Hepatocyte (in vitro differentiated cells): ENCODE measurements around the gene MLIP. TPM values are rescaled to one million over a fixed set of nuclear protein-coding genes. Genes with fewer than 3 reads are reported as not detected.

Experiments used
- DNase-seq: peaks from one replicate; pipeline ENCODE4 v3.0.0-alpha.2; 2016; ENCODE audit warnings: low spot score
- H2AFZ ChIP-seq: fragments of 200-600 bp; sonication (generic); 2 replicates; pipeline ENCODE4 v1.6.0; 2016; ENCODE audit warnings: antibody characterized with exemption, mild to moderate bottlenecking
- H3K27ac ChIP-seq: fragments of 200-600 bp; sonication (generic); 2 replicates; pipeline ENCODE4 v1.5.1; 2016; ENCODE audit warnings: mild to moderate bottlenecking
- H3K27me3 ChIP-seq: fragments of 200-600 bp; sonication (generic); 2 replicates; pipeline ENCODE4 v1.6.1; 2016
- H3K36me3 ChIP-seq: fragments of 200-600 bp; sonication (generic); replicated peaks from 2 replicates; pipeline ENCODE4 v1.5.1; 2016; ENCODE audit warnings: low read depth; ENCODE audit not compliant: insufficient read depth
- H3K4me1 ChIP-seq: fragments of 200-600 bp; sonication (generic); 2 replicates; pipeline ENCODE4 v1.5.1; 2016; ENCODE audit warnings: mild to moderate bottlenecking, moderate library complexity; ENCODE audit not compliant: insufficient read depth
- H3K4me2 ChIP-seq: fragments of 200-600 bp; sonication (generic); 2 replicates; pipeline ENCODE4 v1.6.0; 2016
- H3K4me3 ChIP-seq: fragments of 200-600 bp; sonication (generic); 2 replicates; pipeline ENCODE4 v1.5.1; 2016; ENCODE audit warnings: mild to moderate bottlenecking
- H3K79me2 ChIP-seq: fragments of 200-600 bp; sonication (generic); 2 replicates; pipeline ENCODE4 v1.6.0; 2017; ENCODE audit warnings: mild to moderate bottlenecking
- H3K9me2 ChIP-seq: fragments of 200-600 bp; sonication (generic); replicated peaks from 2 replicates; pipeline ENCODE4 v1.6.0; 2017; ENCODE audit warnings: mild to moderate bottlenecking; ENCODE audit not compliant: insufficient read depth
- H3K9me3 ChIP-seq: fragments of 200-600 bp; sonication (generic); 2 replicates; pipeline ENCODE4 v1.5.1; 2016; ENCODE audit warnings: low read depth, mild to moderate bottlenecking
- H4K20me1 ChIP-seq: fragments of 200-600 bp; sonication (generic); 2 replicates; pipeline ENCODE4 v1.6.0; 2016; ENCODE audit warnings: mild to moderate bottlenecking; ENCODE audit not compliant: insufficient read depth, poor library complexity, severe bottlenecking
- EZH2 ChIP-seq: fragments of 200-600 bp; sonication (generic); IDR thresholded peaks from 2 replicates; pipeline ENCODE4 v1.6.1; 2016; ENCODE audit warnings: antibody characterized with exemption, mild to moderate bottlenecking, borderline replicate concordance
- EZH2phosphoT487 ChIP-seq: fragments of 200-600 bp; sonication (generic); IDR thresholded peaks from one replicate; pipeline ENCODE4 v1.6.1; 2018; ENCODE audit warnings: antibody characterized with exemption, mild to moderate bottlenecking, low read depth, moderate library complexity; ENCODE audit not compliant: unreplicated experiment, severe bottlenecking
- WGBS: methylation state at CpG from one replicate; pipeline ENCODE4 v1.1.6; 2016; ENCODE audit warnings: low lambda C conversion rate; ENCODE audit errors: missing lambda C conversion rate; 5-methylcytosine and 5-hydroxymethylcytosine counted together
- polyA plus RNA-seq: library from polyadenylated mRNA; unstranded; fragments of >200 nt; fragmentation: Nextera tagmentation; extraction: Ambion mirVana; gene quantifications from 2 replicates; pipeline ENCODE4 v1.2.1, GENCODE V29; 2016
- total RNA-seq: library from RNA; depleted of rRNA; stranded (reverse); fragments of >200 nt; gene quantifications from 2 replicates; pipeline ENCODE4 v1.2.3, GENCODE V29; 2014
- TF ChIP-seq, protein P1 (sequence below): fragments of 200-600 bp; sonication (generic); IDR thresholded peaks from 2 replicates; pipeline ENCODE4 v1.5.1; 2016; ENCODE audit warnings: antibody characterized with exemption, mild to moderate bottlenecking; ENCODE audit not compliant: poor library complexity

MLIP gene
- total and polyA plus RNA-seq, 2 experiments from 2014 or later: 1.2 to 1.5 TPM

DNA sequence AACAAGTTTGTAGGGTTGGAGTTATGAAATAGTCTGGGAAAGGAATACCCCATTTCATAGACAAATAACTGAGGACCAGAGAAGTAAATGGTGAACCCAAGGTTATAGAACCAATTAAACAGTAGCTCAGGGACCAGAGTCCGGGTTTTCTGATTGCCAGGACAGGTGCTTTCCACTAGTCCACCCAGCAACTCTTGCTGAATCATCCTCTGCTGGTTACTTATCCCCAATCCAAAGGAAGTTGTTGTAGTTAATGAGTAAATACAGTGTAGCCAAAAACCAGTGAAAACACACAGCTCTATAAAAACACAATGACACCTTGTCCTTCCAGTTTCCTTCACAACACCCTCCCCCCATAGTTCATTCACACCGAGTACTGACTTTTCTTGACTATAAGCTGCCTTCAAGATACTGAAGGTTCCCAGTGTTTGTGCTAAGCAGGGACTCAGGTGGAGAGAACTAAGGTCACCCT is 196.2 kb downstream of the MLIP start:
- Histone ChIP-seq H3K9me3 (no peaks in the 10 kb centered on the region), H3K4me1 (no peaks in the 10 kb centered on the region), H3K27ac (peak overlapping the region; percentile 46), H4K20me1 (no peaks in the 10 kb centered on the region), H3K4me2 (peak overlapping the region; percentile 39), H3K4me3 (no peak overlapping the region), H3K36me3 (no peaks in the 10 kb centered on the region), H3K27me3 (no peaks in the 10 kb centered on the region), H3K9me2 (no peaks in the 10 kb centered on the region), H3K79me2 (no peaks in the 10 kb centered on the region), H2AFZ (no peak overlapping the region)
- no peak for TF ChIP-seq EZH2
- TF ChIP-seq, protein P1, sequence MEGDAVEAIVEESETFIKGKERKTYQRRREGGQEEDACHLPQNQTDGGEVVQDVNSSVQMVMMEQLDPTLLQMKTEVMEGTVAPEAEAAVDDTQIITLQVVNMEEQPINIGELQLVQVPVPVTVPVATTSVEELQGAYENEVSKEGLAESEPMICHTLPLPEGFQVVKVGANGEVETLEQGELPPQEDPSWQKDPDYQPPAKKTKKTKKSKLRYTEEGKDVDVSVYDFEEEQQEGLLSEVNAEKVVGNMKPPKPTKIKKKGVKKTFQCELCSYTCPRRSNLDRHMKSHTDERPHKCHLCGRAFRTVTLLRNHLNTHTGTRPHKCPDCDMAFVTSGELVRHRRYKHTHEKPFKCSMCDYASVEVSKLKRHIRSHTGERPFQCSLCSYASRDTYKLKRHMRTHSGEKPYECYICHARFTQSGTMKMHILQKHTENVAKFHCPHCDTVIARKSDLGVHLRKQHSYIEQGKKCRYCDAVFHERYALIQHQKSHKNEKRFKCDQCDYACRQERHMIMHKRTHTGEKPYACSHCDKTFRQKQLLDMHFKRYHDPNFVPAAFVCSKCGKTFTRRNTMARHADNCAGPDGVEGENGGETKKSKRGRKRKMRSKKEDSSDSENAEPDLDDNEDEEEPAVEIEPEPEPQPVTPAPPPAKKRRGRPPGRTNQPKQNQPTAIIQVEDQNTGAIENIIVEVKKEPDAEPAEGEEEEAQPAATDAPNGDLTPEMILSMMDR: no peak
- no peak for TF ChIP-seq EZH2phosphoT487
- WGBS: 41% methylated on average over 2 of the region's 2 CpGs
- DNase-seq: peak; percentile 67

DNA sequence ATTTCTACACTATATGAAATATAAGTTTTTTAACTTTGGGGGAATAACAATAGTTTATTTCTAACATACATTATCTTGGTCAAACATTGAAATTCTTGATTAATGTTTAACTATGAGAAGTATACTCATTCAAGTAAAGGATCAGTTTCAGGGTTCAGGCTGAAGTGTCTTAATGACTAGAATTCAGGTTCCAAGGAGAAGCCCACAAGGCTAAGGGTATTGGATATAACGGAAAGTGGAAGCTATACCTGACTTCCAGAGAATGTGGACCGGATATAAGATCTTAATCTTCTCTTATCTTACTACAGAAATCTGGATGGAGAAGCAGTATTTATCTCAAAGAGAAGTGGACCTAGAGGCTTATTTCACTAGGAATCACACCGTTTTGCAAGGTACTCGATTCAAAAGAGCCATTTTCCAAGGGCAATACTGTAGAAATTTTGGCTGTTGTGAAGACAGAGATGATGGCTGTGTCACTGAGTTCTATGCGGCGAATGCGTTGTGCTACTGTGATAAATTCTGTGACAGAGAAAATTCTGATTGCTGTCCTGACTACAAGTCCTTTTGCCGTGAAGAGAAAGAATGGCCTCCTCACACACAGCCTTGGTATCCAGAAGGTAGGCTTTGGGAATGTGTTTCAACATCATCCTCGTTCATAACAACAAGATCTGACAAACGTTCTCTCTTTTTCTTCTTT is 197.2 kb downstream of the MLIP start, which contains the start of gene TINAG:
Gene TINAG (plus strand): TSS at position 153 of the 697 bp plus-strand sequence. CDS start 110 bp downstream, at position 263.
- no peaks in the 10 kb centered on the region for H3K27me3 ChIP-seq
- WGBS: 91% methylated on average over 10 of the region's 10 CpGs
- H2AFZ ChIP-seq: no peak within 1 kb of the TSS
- peak within 1 kb of the TSS; percentile 39 for H3K4me2 ChIP-seq
- H3K9me3 ChIP-seq: no peaks in the 10 kb centered on the region
- no peaks in the 10 kb centered on the region for H3K36me3 ChIP-seq
- no peaks in the 10 kb centered on the region for H3K9me2 ChIP-seq
- no peak within 1 kb of the TSS for H3K4me3 ChIP-seq
- H3K4me1 ChIP-seq: no peaks in the 10 kb centered on the region
- no peaks in the 10 kb centered on the region for H4K20me1 ChIP-seq
- DNase-seq: no peak
- peak within 1 kb of the TSS; percentile 46 for H3K27ac ChIP-seq
- TF ChIP-seq, protein P1: no peak
- TF ChIP-seq EZH2phosphoT487: no peak
- TF ChIP-seq EZH2: no peak
- no peaks in the 10 kb centered on the region for H3K79me2 ChIP-seq

DNA sequence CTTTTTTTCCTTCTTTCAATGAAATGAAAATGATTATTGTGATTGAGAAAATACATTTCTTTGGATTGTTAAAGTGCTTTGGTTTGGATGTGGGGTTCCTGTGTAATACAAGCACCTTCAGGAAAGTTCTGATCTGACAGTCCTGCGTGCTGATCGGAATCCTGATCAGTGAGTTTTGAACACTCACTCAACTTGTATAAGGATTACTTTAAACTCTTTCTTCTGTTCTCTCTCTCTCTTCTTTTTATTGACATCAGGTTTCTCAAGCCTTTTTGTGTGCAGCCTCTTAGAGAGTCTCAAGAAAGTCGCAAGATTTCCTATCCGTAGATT is 197.7 kb downstream of the MLIP start:
- WGBS: 81% methylated on average over 4 of the region's 4 CpGs
- DNase-seq: no peak
- H4K20me1 ChIP-seq: no peaks in the 10 kb centered on the region
- no peaks in the 10 kb centered on the region for H3K36me3 ChIP-seq
- H2AFZ ChIP-seq: no peak overlapping the region
- TF ChIP-seq EZH2: no peak
- TF ChIP-seq, protein P1: no peak
- TF ChIP-seq EZH2phosphoT487: no peak
- H3K27me3 ChIP-seq: no peaks in the 10 kb centered on the region
- H3K27ac ChIP-seq: no peak overlapping the region
- H3K4me1 ChIP-seq: no peaks in the 10 kb centered on the region
- no peak overlapping the region for H3K4me2 ChIP-seq
- no peaks in the 10 kb centered on the region for H3K79me2 ChIP-seq
- H3K9me3 ChIP-seq: no peaks in the 10 kb centered on the region
- no peaks in the 10 kb centered on the region for H3K9me2 ChIP-seq
- no peak overlapping the region for H3K4me3 ChIP-seq
